CD14-positive monocyte (primary cell): ENCODE measurements around the gene ACTG1. TPM values are rescaled to one million over a fixed set of nuclear protein-coding genes. Genes with fewer than 3 reads are reported as not detected.

Source experiments
- DNase-seq, 3 donors: peaks; one replicate each; pipeline ENCODE4 v3.0.0-alpha.2; 2011 to 2022
- H2AFZ ChIP-seq: 2 replicates; pipeline ENCODE4 v1.6.0; 2012; ENCODE audit warnings: mild to moderate bottlenecking, low read depth, low read length, inconsistent platforms; ENCODE audit not compliant: insufficient read depth, poor library complexity, severe bottlenecking
- H3K27ac ChIP-seq, 2 donors: 1 replicate in 1 of 2; 2 replicates in 1 of 2; pipeline ENCODE4 v1.5.1; 2012 to 2013; ENCODE audit warnings: low read length in 2 of 2, control low read depth in 1 of 2, inconsistent platforms in 1 of 2, low read depth in 1 of 2, mild to moderate bottlenecking in 1 of 2
- H3K27me3 ChIP-seq, 2 donors: one replicate each; pipeline versions ENCODE4 v1.6.0 to v1.6.1; 2011 to 2013; ENCODE audit warnings: low read length in 2 of 2; ENCODE audit not compliant: control insufficient read depth in 2 of 2, insufficient read depth in 2 of 2
- H3K36me3 ChIP-seq, 2 donors: replicated peaks in 1 of 2; 1 replicate in 1 of 2; 2 replicates in 1 of 2; pipeline versions ENCODE4 v1.5.1 to v1.6.1; 2012 to 2013; ENCODE audit warnings: low read length in 2 of 2, control low read depth in 1 of 2, inconsistent platforms in 1 of 2, mild to moderate bottlenecking in 1 of 2; ENCODE audit not compliant: insufficient read depth in 2 of 2, control insufficient read depth in 1 of 2
- H3K4me1 ChIP-seq, 2 donors: 1 replicate in 1 of 2; 2 replicates in 1 of 2; pipeline versions ENCODE4 v1.5.1 to v1.6.1; 2012 to 2013; ENCODE audit warnings: low read length in 2 of 2, control low read depth in 1 of 2, inconsistent platforms in 1 of 2, mild to moderate bottlenecking in 1 of 2, moderate library complexity in 1 of 2; ENCODE audit not compliant: insufficient read depth in 2 of 2, control insufficient read depth in 1 of 2
- H3K4me2 ChIP-seq: replicated peaks from 2 replicates; pipeline ENCODE3; 2012; ENCODE audit warnings: low read length, moderate library complexity, mild to moderate bottlenecking; ENCODE audit not compliant: poor library complexity, severe bottlenecking; ENCODE audit errors: extremely low read depth
- H3K4me3 ChIP-seq, 3 experiments: fragments of 200-600 bp in 1 of 3; sonication (generic) in 1 of 3; replicated peaks in 1 of 3; 1 replicate in 2 of 3; 2 replicates in 1 of 3; pipeline ENCODE4 v1.5.1; 2011 to 2013; ENCODE audit warnings: low read length in 3 of 3, mild to moderate bottlenecking in 3 of 3, control low read depth in 2 of 3, low read depth in 2 of 3, inconsistent platforms in 1 of 3, moderate library complexity in 1 of 3
- H3K79me2 ChIP-seq: 2 replicates; pipeline ENCODE4 v1.6.0; 2012; ENCODE audit warnings: mild to moderate bottlenecking, control low read depth, inconsistent platforms, low read length, moderate library complexity; ENCODE audit not compliant: insufficient read depth
- H3K9ac ChIP-seq: 2 replicates; pipeline ENCODE4 v1.6.0; 2017; ENCODE audit warnings: low read length, mild to moderate bottlenecking; ENCODE audit not compliant: insufficient read depth, poor library complexity, severe bottlenecking
- H3K9me3 ChIP-seq, 2 donors: replicated peaks in 1 of 2; 1 replicate in 1 of 2; 2 replicates in 1 of 2; pipeline versions ENCODE4 v1.5.1 to v1.6.1; 2012 to 2013; ENCODE audit warnings: low read length in 2 of 2, control low read depth in 1 of 2; ENCODE audit not compliant: control insufficient read depth in 1 of 2, insufficient read depth in 1 of 2
- H4K20me1 ChIP-seq: 2 replicates; pipeline ENCODE4 v1.6.0; 2012; ENCODE audit warnings: mild to moderate bottlenecking, low read length, control low read depth, moderate library complexity; ENCODE audit not compliant: insufficient read depth
- H3K27ac Mint-ChIP-seq, 7 donors: one replicate each; pipeline ENCODE4 v1.8.0; 2020; ENCODE audit warnings: mild to moderate bottlenecking in 7 of 7, mixed read lengths in 7 of 7, moderate library complexity in 6 of 7, inconsistent platforms in 2 of 7
- H3K27me3 Mint-ChIP-seq, 3 donors: one replicate each; pipeline ENCODE4 v1.8.0; 2021 to 2022; ENCODE audit warnings: low read depth in 3 of 3, mild to moderate bottlenecking in 3 of 3, mixed read lengths in 3 of 3, moderate library complexity in 3 of 3, inconsistent platforms in 1 of 3
- H3K36me3 Mint-ChIP-seq, 2 donors: one replicate each; pipeline ENCODE4 v1.8.0; 2020; ENCODE audit warnings: mixed read lengths in 2 of 2, inconsistent platforms in 1 of 2, mild to moderate bottlenecking in 1 of 2
- H3K4me1 Mint-ChIP-seq: one replicate; pipeline ENCODE4 v1.8.0; 2020; ENCODE audit warnings: mild to moderate bottlenecking, mixed read lengths
- H3K4me3 Mint-ChIP-seq, 2 donors: one replicate each; pipeline ENCODE4 v1.8.0; 2020; ENCODE audit warnings: mild to moderate bottlenecking in 2 of 2, mixed read lengths in 2 of 2, moderate library complexity in 1 of 2
- H3K9me3 Mint-ChIP-seq, 7 donors: one replicate each; pipeline ENCODE4 v1.8.0; 2020 to 2022; ENCODE audit warnings: mixed read lengths in 7 of 7, mild to moderate bottlenecking in 6 of 7, moderate library complexity in 6 of 7, inconsistent platforms in 2 of 7
- CTCF ChIP-seq: fragments of 200-600 bp; IDR thresholded peaks from one replicate; pipeline ENCODE4 v1.8.0; 2022; ENCODE audit warnings: antibody characterized with exemption, mild to moderate bottlenecking
- WGBS: methylation state at CpG from one replicate; pipeline ENCODE4 v1.1.5; 2013; ENCODE audit warnings: missing lambda C conversion rate; ENCODE audit not compliant: insufficient coverage; 5-methylcytosine and 5-hydroxymethylcytosine counted together
- intact Hi-C, 2 donors: fragments of 100-400 bp; cut with micrococcal nuclease; formaldehyde crosslinking; loops; one replicate each; pipeline versions ENCODE4 v1.15.0 to v1.15.1; 2023
- polyA plus RNA-seq, 3 donors: library from polyadenylated mRNA; depleted of rRNA in 1 of 3; unstranded in 2 of 3; stranded (reverse) in 1 of 3; fragments of 300-500 nt in 2 of 3; fragments of >200 nt in 1 of 3; fragmentation: Illumina TruSeq in 2 of 3; gene quantifications; 1 replicate in 2 of 3; 2 replicates in 1 of 3; pipeline ENCODE4 v1.2.3, GENCODE V29; 2012 to 2021

Gene ACTG1
- polyA plus RNA-seq, 3 donors = 1,133 to 3,195 (median 1,620) TPM

DNA sequence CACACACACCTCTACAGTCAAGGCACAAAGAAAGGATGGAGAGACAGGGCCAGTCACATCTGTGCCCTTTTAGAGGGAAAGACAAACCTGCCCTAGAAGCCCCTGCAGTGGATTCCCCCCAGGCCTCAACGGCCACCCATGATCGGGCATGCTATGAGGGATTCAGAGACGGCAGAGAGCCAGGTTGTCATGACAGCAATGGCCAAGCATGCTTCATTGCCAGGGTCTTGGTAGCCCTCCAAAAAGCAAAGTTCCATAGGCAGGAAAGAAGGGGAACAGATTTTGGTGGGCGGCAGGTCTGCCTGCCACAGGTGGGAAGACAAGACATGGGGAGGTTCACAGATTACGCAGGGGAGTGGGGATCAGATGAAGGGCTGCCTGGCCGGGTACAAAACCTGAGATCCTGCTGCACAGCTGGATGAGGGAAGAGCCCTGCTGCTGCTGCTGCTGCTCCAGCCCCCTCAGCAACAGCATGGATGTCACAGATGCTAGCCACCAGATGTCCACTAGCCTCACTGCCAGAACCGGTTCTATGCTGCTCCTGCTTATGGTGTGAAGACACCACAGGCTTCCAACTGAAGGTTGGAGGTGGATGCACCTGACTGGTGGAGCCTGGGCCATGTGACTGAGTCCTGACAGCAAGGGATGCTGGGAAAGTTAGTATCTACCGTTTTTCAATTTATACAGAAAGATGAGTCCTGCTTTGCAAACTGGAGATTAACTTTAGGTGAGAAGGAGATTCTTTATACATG is 17.8 kb downstream of the ACTG1 start:
- Histone ChIP-seq H3K9me3 (no peaks in the 10 kb centered on the region), H3K36me3 (no peaks in the 10 kb centered on the region), H2AFZ (no peak overlapping the region), H3K27me3 (peaks cover 0 to 19% of the 10 kb centered on the region in 2 donors), H3K9ac (no peak overlapping the region), H4K20me1 (no peaks in the 10 kb centered on the region), H3K4me2 (no peak overlapping the region), H3K27ac (no peak overlapping the region), H3K4me3 (no peak overlapping the region), H3K79me2 (no peaks in the 10 kb centered on the region), H3K4me1 (no peaks in the 10 kb centered on the region)
- H3K9me3 Mint-ChIP-seq = peaks cover 0 to 2% (median 0%) of the 10 kb centered on the region in 7 donors
- H3K27ac Mint-ChIP-seq = no peak overlapping the region
- no peak for TF ChIP-seq CTCF
- H3K4me1 Mint-ChIP-seq = peaks cover 4% of the 10 kb centered on the region
- H3K27me3 Mint-ChIP-seq = peaks cover 38 to 72% (median 43%) of the 10 kb centered on the region in 3 donors
- H3K36me3 Mint-ChIP-seq = no peaks in the 10 kb centered on the region
- intact Hi-C loops = no loop called here
- peak overlapping the region in 1 of 2 donors; percentile 10 for H3K4me3 Mint-ChIP-seq
- 87% methylated on average over 6 of the region's 8 CpGs for WGBS
- no peak for DNase-seq

- Mint-ChIP-seq H3K27ac (no peak overlapping the region), H3K4me3 (peak overlapping the region in 1 of 2 donors; percentile 57), H3K36me3 (no peaks in the 10 kb centered on the region), H3K9me3 (peaks cover 0 to 2% (median 0%) of the 10 kb centered on the region in 7 donors), H3K27me3 (peaks cover 33 to 65% (median 42%) of the 10 kb centered on the region in 3 donors), H3K4me1 (peaks cover 8% of the 10 kb centered on the region)
- H3K4me1 ChIP-seq = peaks cover 4 to 6% of the 10 kb centered on the region in 2 donors
- no peaks in the 10 kb centered on the region for H3K9me3 ChIP-seq
- no peak overlapping the region for H3K4me3 ChIP-seq
- no peak overlapping the region for H2AFZ ChIP-seq
- no peak overlapping the region for H3K4me2 ChIP-seq
- 91% methylated on average over 15 of the region's 16 CpGs for WGBS
- no peaks in the 10 kb centered on the region for H4K20me1 ChIP-seq
- TF ChIP-seq CTCF = no peak
- peaks cover 0 to 19% of the 10 kb centered on the region in 2 donors for H3K27me3 ChIP-seq
- no peak for DNase-seq
- H3K36me3 ChIP-seq = no peaks in the 10 kb centered on the region
- no peak overlapping the region for H3K27ac ChIP-seq
- H3K9ac ChIP-seq = no peak overlapping the region
- intact Hi-C loops = no loop called here
- H3K79me2 ChIP-seq = no peaks in the 10 kb centered on the region
Observed at GRCh38 chr17:81493198-81494038, 19.2 kb downstream of the ACTG1 start.
